HEK293T (cell line): ENCODE data around the gene IL17D.

Experiments
- BHLHE40 ChIP-seq: fragments of 450-650 bp; IDR thresholded peaks from 2 replicates; pipeline ENCODE4 v1.6.1; 2016; ENCODE audit warnings: mild to moderate bottlenecking, moderate library complexity, borderline replicate concordance
- ELF4 ChIP-seq: fragments of 450-650 bp; IDR thresholded peaks from 2 replicates; pipeline ENCODE4 v1.6.1; 2017; ENCODE audit warnings: antibody characterized with exemption
- FOXK2 ChIP-seq: fragments of 450-650 bp; IDR thresholded peaks from 2 replicates; pipeline ENCODE4 v1.6.1; 2016; ENCODE audit warnings: mild to moderate bottlenecking
- FOXM1 ChIP-seq: fragments of 450-650 bp; IDR thresholded peaks from 2 replicates; pipeline ENCODE4 v1.6.1; 2017; ENCODE audit warnings: mild to moderate bottlenecking, borderline replicate concordance
- HDGF ChIP-seq: fragments of 450-650 bp; IDR thresholded peaks from 2 replicates; pipeline ENCODE4 v1.6.1; 2017; ENCODE audit warnings: antibody characterized with exemption, borderline replicate concordance
- TARDBP ChIP-seq: fragments of 450-650 bp; IDR thresholded peaks from 2 replicates; pipeline ENCODE4 v1.6.1; 2016

DNA sequence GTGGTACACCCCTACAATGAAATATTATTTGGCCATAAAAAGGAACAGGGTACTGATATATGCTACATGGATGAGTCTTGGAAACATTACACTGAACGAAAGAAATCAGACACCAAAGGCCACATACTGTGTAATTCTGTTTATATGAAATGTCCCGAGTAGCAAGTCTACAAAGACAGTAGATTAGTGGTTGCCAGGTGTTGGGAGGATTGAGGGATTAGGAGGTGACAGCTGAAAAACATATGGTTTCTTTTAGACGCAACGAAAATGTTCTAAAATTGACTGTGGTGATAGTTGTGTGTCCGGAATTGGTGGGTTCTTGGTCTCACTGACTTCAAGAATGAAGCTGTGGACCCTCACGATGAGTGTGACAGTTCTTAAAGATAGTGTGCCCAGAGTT, 35.1 kb downstream of the IL17D start:
- TF ChIP-seq ELF4 (no peak), BHLHE40 (no peak), FOXK2 (no peak), HDGF (no peak), FOXM1 (no peak), TARDBP (no peak)
